GM10266 (cell line): ENCODE results near the gene CD7.

Experiments used
- DNase-seq: peaks from one replicate; pipeline ENCODE4 v3.0.0; 2012; ENCODE audit errors: extremely low spot score
- CTCF ChIP-seq: IDR thresholded peaks from 2 replicates; pipeline ENCODE4 v1.5.1; 2012; ENCODE audit warnings: mild to moderate bottlenecking, low read depth; ENCODE audit not compliant: control insufficient read depth, insufficient read depth; ENCODE audit errors: missing control alignments

The CD7 gene

GRCh38 chr17:82356845-82357355 lies 39.5 kb upstream of the CD7 start:
- no peak for DNase-seq
- TF ChIP-seq CTCF: no peak

- TF ChIP-seq CTCF: no peak
- DNase-seq: no peak
These were observed 38.5 kb upstream of the CD7 start for GRCh38 chr17:82355770-82356427.

- DNase-seq: no peak
- TF ChIP-seq CTCF: no peak
These were observed 37.4 kb upstream of the CD7 start for GRCh38 chr17:82354804-82355308.

- DNase-seq: no peak
- no peak for TF ChIP-seq CTCF
These were observed 36.1 kb upstream of the CD7 start for GRCh38 chr17:82353484-82353883.

GRCh38 chr17:82351713-82352488 lies 34.5 kb upstream of the CD7 start:
- peak; percentile 92 for TF ChIP-seq CTCF

GRCh38 chr17:82351254-82351712 lies 33.9 kb upstream of the CD7 start:
- peak; percentile 53 for DNase-seq
- TF ChIP-seq CTCF: no peak

More at GRCh38 chr17:82351713-82352488, 34.5 kb upstream of the CD7 start:
- DNase-seq: peak; percentile 89
